Transverse colon (tissue), 4 donors: ENCODE measurements around the gene GIMAP2. TPM values are rescaled to one million over a fixed set of nuclear protein-coding genes. Genes with fewer than 3 reads are reported as not detected.
A peak's percentile ranks its signal among the peaks of the same experiment; 100 is the strongest.

Experiments
- DNase-seq: peaks from one replicate; pipeline ENCODE4 v3.0.0-alpha.2; 2019
- H3K27ac ChIP-seq, 4 donors: fragments of 200-600 bp; sonication (generic); 2 replicates each; pipeline ENCODE4 v1.5.1; 2016 to 2018; ENCODE audit warnings: inconsistent platforms in 4 of 4
- H3K27me3 ChIP-seq: fragments of 200-600 bp; sonication (generic); 2 replicates; pipeline ENCODE4 v1.5.1; 2017; ENCODE audit warnings: inconsistent platforms
- H3K36me3 ChIP-seq, 4 donors: fragments of 200-600 bp; sonication (generic); 2 replicates each; pipeline ENCODE4 v1.5.1; 2017 to 2019; ENCODE audit warnings: inconsistent platforms in 4 of 4
- H3K4me1 ChIP-seq, 4 donors: fragments of 200-600 bp; sonication (generic); 2 replicates each; pipeline ENCODE4 v1.5.1; 2017 to 2020; ENCODE audit warnings: inconsistent platforms in 4 of 4
- H3K4me3 ChIP-seq, 4 donors: fragments of 200-600 bp; sonication (generic); 1 replicate in 1 of 4; 2 replicates in 3 of 4; pipeline versions ENCODE4 v1.5.1 to v1.6.1; 2017 to 2019; ENCODE audit warnings: inconsistent platforms in 4 of 4
- H3K9me3 ChIP-seq, 2 donors: fragments of 200-600 bp; sonication (generic); 2 replicates each; pipeline ENCODE4 v1.5.1; 2017 to 2019; ENCODE audit warnings: inconsistent platforms in 2 of 2
- EP300 ChIP-seq: sonication (generic); formaldehyde crosslinking; IDR thresholded peaks from one replicate; pipeline ENCODE4 v1.6.1; 2017; ENCODE audit warnings: antibody characterized with exemption, low read depth
- POLR2A ChIP-seq: fragments of 450-650 bp; IDR thresholded peaks from one replicate; pipeline ENCODE4 v1.6.1; 2016; ENCODE audit warnings: antibody characterized with exemption, mild to moderate bottlenecking, moderate library complexity
- POLR2AphosphoS5 ChIP-seq, 3 donors: sonication (generic); formaldehyde crosslinking; IDR thresholded peaks; one replicate each; pipeline ENCODE4 v1.6.1; 2016; ENCODE audit warnings: antibody characterized with exemption in 3 of 3
- WGBS, 2 donors: methylation state at CpG; one replicate each; pipeline ENCODE4 v1.1.5; 2018; ENCODE audit warnings: low coverage in 1 of 2; 5-methylcytosine and 5-hydroxymethylcytosine counted together
- in situ Hi-C, 4 donors: fragments of 200-750 bp; cut with MboI; loops; one replicate each; pipeline versions ENCODE4 v1.15.0 to v1.15.1; 2017; ENCODE audit warnings: low sequenced_read_pairs in 3 of 4, low pct_ligation_motif_present in 1 of 4, low pct_unique_long_range_greater_than_20kb in 1 of 4
- intact Hi-C: fragments of 100-400 bp; cut with DNase I; formaldehyde crosslinking; loops from one replicate; pipeline ENCODE4 v1.15.1; 2023; ENCODE audit warnings: low total_unique reads
- total RNA-seq, 4 donors: library from RNA; depleted of rRNA; stranded (reverse); fragments of >200 nt; gene quantifications; one replicate each; pipeline ENCODE4 v1.1.0, GENCODE V29; 2016
- TF ChIP-seq, protein P1 (sequence below), 5 experiments: fragments of 200-600 bp in 3 of 5; fragments of 450-650 bp in 2 of 5; sonication (generic) in 3 of 5; IDR thresholded peaks; 1 replicate in 2 of 5; 2 replicates in 3 of 5; pipeline ENCODE4 v1.5.1; 2016 to 2017; ENCODE audit warnings: antibody characterized with exemption in 5 of 5, inconsistent platforms in 3 of 5, mild to moderate bottlenecking in 2 of 5, moderate library complexity in 1 of 5

GIMAP2 gene
- 10 to 100 TPM in 1 of 4 donors, 1 to 10 TPM in 1, not detected in 2; 4.5 to 16.2 TPM for total RNA-seq

DNA sequence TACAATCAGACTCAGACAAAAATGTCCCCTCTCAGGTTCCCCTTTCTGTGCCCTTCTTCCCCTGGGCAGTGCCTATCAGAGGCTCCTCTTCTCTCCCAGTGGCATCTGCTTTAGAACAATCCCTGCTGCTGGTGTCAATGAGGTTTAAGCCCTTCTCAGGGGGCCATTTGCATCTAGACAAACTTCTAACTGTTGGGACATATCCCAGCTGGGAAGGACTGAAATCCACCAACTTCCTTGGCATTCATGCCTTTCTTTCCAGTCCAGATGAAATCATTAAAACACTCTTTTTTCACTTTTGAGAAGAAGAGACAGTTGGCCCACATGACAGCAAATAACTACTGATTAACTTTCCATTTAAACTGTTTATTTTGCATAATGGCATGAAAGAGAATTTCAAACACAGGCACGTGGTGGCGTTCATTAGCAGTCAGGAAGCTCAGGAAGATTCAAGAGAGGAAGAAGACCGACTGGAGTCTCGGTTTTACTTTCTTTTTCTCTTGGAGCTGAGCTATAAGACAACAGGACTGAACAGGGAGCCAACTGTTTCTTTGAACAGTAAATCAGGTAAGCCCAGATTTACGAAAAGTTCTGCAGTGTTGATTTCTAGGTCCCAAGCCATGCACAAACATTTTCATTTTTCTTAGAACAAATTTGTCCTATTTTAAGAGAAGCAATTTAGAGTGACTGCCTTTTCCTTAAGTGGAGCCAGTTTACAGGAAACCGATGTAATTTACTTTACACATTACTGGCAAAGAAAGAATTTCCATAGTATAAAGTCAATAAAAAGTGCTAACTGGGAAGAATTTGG is at the start of gene GIMAP2:
TSS of gene GIMAP2 (plus strand) at position 488 of the 811 bp plus-strand sequence. CDS start 1,354 bp downstream, outside the sequence.
- in situ Hi-C loops (no loop called here), intact Hi-C loops (no loop called here)
- no peaks in the 10 kb centered on the region for H3K27me3 ChIP-seq
- H3K36me3 ChIP-seq, result peaks cover 0 to 5% (median 0%) of the 10 kb centered on the region in 4 donors
- peak within 1 kb of the TSS; percentile 2 to 56 (median 30) for H3K4me3 ChIP-seq
- H3K27ac ChIP-seq, result peak within 1 kb of the TSS; percentile 71 to 86 (median 76)
- H3K9me3 ChIP-seq, result no peaks in the 10 kb centered on the region
- peaks cover 0 to 24% (median 4%) of the 10 kb centered on the region in 4 donors for H3K4me1 ChIP-seq
- TF ChIP-seq, protein P1, sequence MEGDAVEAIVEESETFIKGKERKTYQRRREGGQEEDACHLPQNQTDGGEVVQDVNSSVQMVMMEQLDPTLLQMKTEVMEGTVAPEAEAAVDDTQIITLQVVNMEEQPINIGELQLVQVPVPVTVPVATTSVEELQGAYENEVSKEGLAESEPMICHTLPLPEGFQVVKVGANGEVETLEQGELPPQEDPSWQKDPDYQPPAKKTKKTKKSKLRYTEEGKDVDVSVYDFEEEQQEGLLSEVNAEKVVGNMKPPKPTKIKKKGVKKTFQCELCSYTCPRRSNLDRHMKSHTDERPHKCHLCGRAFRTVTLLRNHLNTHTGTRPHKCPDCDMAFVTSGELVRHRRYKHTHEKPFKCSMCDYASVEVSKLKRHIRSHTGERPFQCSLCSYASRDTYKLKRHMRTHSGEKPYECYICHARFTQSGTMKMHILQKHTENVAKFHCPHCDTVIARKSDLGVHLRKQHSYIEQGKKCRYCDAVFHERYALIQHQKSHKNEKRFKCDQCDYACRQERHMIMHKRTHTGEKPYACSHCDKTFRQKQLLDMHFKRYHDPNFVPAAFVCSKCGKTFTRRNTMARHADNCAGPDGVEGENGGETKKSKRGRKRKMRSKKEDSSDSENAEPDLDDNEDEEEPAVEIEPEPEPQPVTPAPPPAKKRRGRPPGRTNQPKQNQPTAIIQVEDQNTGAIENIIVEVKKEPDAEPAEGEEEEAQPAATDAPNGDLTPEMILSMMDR (IDR thresholded peaks at IDR 0.05), result no peak
- TF ChIP-seq POLR2AphosphoS5 (IDR thresholded peaks at IDR 0.05), result no peak
- DNase-seq, result no peak
- WGBS, 2 donors, result 3 to 8% methylated on average over 6 of the region's 6 CpGs

DNA sequence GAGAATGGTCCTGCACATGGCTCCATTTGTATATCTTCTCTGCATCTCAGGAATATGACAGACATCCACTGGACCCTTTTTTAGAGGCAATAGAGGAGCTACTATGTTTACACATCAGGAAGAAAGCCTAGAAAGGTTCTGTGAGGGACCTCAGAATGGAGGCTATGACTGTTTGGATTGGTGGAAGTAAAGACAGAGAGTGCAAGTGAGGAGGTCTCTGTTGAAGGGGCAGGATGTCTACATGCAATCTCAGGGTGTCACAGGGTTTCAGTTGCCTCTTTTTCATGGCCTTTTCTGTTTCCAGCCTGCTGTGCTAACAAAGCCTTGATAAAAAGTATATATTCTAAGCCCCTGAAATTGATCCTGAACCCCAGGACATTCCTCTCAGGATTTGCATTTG is 43.7 kb upstream of the GIMAP2 start:
- in situ Hi-C loops, result no loop called here
- Histone ChIP-seq H3K36me3 (no peaks in the 10 kb centered on the region), H3K4me3 (no peak overlapping the region), H3K9me3 (no peaks in the 10 kb centered on the region), H3K27me3 (no peaks in the 10 kb centered on the region), H3K27ac (no peak overlapping the region), H3K4me1 (no peaks in the 10 kb centered on the region)
- no peak for DNase-seq
- TF ChIP-seq, protein P1 (IDR thresholded peaks at IDR 0.05), result no peak
- TF ChIP-seq EP300 (no peak), POLR2AphosphoS5 (IDR thresholded peaks at IDR 0.05) (no peak), POLR2A (no peak)
- intact Hi-C loops, result no loop called here

DNA sequence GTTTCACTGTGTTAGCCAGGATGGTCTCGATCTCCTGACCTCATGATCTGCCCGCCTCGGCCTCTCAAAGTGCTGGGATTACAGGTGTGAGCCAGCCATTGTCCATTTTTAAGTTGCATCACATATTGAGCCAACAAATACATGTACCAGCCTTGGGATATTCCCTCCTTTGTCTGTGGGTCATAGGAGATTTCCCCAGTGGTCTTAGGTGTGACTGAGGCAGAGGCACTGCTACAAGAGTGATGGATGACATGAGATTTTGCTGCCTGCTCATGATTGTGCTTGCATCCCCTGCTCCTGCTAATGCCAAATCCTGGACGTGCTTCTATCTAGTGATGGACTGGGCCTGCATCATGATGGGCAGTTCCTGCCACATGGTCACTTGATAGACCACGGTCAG is 42.6 kb upstream of the GIMAP2 start:
- no peak for DNase-seq
- Histone ChIP-seq H3K36me3 (no peaks in the 10 kb centered on the region), H3K4me1 (no peaks in the 10 kb centered on the region), H3K4me3 (no peak overlapping the region), H3K27me3 (no peaks in the 10 kb centered on the region), H3K27ac (no peak overlapping the region), H3K9me3 (no peaks in the 10 kb centered on the region)
- intact Hi-C loops, result no loop called here
- WGBS, 2 donors, result 76 to 83% methylated on average over 4 to 5 of the region's 5 CpGs
- in situ Hi-C loops, result no loop called here
- TF ChIP-seq POLR2A (no peak), EP300 (no peak), POLR2AphosphoS5 (IDR thresholded peaks at IDR 0.05) (no peak)
- TF ChIP-seq, protein P1 (IDR thresholded peaks at IDR 0.05), result no peak

- H3K27ac ChIP-seq, result no peak overlapping the region
- intact Hi-C loops, result no loop called here
- H3K9me3 ChIP-seq, result no peaks in the 10 kb centered on the region
- in situ Hi-C loops, result no loop called here
- H3K36me3 ChIP-seq, result no peaks in the 10 kb centered on the region
- WGBS, 2 donors, result 78 to 87% methylated on average over 4 to 6 of the region's 6 CpGs
- no peaks in the 10 kb centered on the region for H3K27me3 ChIP-seq
- no peak for TF ChIP-seq EP300
- TF ChIP-seq POLR2A, result no peak
- TF ChIP-seq POLR2AphosphoS5 (IDR thresholded peaks at IDR 0.05), result no peak
- TF ChIP-seq, protein P1 (IDR thresholded peaks at IDR 0.05), result no peak
- H3K4me1 ChIP-seq, result no peaks in the 10 kb centered on the region
- H3K4me3 ChIP-seq, result no peak overlapping the region
- no peak for DNase-seq
Observed at GRCh38 chr7:150645259-150646020, 40.1 kb upstream of the GIMAP2 start.
